Hepatic stellate cell (primary cell): ENCODE measurements around the gene VOPP1.

Experiments used
- DNase-seq: peaks from one replicate; pipeline ENCODE4 v3.0.0; 2011; ENCODE audit warnings: low spot score

The VOPP1 gene

DNA sequence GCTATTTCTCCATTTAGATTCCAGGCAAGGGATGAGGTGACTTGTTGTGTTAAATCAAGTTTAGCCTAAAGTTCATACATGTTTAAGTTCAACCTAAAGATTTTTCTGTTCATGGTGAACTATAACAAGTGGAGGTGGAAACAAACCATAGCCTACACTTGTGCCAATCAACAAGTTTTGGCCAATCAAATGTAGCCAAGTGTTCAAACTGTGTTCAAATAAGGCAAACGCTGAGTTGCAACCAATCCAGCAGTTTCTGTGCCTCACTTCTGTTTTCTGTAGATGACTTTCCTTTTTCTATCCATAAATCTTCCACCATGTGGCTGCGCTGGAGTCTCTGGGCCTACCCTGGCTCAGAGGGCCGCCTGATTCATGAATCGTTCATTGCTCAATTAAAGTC lies 4.5 kb upstream of the VOPP1 start:
- no peak for DNase-seq

DNA sequence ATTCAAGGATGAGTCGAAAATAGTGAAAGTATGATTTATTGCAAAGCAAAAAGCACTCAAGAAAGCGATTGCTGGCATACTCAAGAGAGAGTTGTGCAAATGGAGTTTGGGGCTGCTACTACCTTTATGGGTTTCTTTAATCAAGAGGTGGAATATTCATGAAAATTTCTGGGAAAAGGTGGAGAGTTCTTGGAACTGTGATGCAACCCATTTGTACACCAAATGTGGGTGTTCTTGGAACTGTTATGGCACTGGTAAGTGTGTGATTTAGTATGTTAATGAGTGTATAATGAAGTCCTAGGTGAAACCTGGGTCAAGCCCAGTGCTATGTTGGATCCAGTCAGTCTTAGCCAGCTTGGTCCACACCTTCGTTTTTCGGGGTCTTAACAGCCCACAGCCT lies 3.4 kb upstream of the VOPP1 start:
- no peak for DNase-seq

DNA sequence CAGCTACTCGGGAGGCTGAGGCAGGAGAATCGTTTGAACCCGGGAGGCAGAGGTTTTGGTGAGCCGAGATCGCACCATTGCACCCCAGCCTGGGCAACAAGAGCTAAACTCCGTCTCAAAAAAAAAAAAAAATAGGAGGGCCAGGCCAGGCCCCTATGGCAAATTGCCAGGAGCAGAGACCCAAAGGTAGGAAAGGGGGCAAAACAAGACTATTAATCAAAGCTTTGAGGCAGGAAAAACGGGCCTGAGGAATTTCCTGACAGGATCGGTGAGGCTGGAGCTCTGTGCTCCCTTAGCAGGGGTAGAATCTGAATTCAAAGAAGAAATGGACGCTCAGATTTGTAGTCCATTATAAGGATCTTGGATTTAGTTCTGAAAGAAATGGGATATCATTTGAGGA lies 2.8 kb upstream of the VOPP1 start:
- DNase-seq: no peak

DNA sequence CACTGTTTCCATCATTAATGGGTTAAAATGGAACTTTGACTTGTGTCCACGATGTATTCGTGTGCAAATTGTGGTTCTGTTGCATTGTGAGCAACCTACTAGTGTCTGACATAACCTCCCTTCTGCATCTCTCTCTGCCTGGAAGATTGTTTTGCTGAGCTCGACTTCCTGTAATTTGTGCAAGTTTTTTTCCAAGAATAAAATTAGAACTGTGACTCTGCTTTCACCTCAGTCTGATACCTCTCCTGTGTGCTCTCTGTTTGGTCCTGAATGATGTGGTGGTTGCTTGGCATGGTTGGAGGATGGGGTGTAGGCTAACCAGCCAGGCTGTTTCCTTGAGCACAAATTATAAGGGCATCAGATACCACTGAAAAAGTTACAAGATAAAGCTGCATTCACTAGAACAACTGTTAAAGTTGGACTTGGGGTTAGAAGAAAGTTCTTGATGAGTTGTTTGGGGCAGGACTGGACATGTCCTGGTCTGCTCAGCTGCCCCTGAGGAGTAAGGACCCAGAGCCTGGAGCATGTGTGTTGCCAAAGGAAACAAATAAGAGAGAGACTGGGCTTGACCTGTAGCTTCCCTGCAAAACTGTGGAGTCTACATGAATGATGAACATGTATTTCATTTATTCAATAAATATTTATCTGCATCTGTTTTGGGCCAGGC lies 1.9 kb upstream of the VOPP1 start:
- DNase-seq: peak; percentile 29

DNA sequence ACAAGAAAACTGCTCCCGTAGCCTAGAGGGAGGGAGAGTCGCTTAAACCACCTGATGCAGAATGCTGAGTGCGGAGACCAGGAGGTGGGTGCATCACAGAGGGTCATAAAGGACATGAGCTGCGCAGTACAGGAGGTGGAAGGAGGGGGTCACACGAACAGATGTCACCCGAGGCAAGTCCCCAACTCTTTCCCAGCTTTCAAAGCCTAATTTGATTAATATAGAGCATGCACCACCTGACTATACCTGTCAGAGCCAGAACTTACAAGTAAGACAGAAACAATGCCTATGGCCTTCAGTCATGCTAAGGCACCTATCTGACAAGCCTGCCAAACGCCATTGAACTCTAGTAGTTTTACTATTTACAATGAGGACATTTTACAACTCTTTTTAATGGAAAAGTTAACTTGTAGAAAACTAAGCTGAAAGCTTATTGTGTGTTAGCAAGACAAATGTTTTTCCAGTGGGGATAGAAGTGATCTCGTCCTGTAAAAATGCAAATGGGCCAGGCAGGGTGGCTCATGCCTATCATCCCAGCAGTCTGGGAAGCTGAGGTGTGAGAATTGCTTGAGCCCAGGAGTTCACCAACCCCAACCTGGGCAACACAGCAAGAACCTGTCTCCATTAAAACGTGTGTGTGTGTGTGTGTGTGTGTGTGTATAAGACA lies 1.1 kb upstream of the VOPP1 start:
- DNase-seq: no peak

DNA sequence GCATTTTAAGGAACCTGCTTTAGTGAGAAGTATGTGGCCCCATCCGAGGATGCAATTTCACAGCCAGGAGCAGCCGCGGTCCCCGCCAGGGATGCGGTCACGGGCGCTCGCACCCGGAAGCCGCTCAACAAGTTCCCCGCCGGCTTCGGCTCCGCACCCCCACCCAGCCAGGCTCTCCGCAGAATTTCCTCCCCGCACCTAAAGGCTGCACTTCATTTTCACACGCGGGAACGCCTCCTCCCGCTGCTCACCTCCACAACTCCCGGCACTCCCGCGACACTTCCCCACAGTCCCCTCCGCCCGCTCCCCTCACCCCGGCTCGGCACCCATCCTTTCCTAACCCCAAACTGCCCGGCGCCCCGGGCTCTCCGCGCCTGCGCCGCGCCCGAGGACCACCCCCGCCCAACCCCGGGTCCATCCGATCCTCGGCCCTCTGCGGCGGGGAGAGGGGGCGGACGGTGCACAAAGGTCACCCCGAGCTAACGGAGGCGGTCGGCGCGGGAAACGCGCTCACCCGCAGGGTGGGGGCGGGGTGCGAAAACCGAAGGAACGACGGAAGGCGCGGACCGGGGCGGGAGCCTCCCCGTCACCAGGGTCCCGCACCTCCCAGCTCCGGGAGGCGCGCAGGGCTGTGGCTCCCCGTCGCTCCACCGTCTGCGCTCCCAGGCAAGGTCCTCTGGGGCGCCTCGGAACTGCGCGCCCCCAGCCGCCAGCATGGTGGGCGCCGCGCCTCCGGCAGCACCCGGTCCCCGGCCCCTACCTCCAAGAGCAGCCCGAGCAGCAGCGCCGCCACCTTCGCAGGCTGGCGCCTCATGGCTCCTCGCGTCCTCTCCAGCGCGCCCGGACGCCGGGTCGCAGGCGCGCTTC lies 558 bp downstream of the VOPP1 start:
- DNase-seq: peak; percentile 55

DNA sequence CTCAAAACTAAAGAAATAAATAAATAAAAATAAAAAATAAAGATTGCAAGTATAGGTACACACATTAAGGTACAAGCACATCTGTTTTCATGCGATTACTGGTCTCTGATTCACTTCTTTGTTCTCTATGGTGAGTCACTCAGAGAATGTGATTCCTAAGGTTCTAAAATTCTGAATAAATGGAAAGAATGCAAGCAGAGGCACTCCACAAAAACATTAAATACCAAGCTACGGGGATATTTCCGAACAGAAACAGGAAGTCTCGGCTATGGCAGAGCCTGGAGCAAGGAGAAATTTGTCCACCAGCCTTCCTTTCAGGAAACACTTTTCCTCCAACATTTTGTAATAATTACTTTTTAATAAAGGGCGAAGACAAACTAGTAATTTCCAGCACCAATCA lies 1.4 kb downstream of the VOPP1 start:
- peak; percentile 68 for DNase-seq

DNA sequence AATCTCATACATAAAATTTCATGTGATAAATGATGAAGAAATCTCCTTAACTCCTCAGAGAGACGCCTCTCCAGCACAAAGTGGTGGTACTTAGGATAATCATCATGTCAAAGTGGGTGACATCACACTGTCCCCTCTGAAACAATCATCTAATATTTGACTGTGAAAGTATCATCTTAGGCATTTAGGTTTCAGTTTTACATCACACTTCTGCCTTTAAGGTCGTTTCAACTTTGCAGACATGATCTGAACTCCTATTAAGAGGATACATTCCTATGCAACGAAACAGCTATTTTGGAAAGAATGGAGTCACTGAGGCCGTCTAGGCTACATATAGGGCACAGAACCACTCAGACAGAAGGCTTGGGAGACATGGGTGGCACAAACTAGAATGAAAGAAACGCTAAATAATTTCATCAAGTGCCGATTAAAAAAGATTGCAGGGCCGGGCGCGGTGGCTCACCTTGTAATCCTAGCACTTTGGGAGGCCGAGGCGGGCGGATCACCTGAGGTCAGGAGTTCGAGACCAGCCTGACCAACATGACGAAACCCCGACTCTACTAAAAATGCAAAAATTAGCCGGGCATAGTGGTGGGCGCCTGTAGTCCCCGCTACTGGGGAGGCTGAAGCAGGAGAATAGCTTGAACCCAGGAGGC lies 2.0 kb downstream of the VOPP1 start:
- DNase-seq: no peak

DNA sequence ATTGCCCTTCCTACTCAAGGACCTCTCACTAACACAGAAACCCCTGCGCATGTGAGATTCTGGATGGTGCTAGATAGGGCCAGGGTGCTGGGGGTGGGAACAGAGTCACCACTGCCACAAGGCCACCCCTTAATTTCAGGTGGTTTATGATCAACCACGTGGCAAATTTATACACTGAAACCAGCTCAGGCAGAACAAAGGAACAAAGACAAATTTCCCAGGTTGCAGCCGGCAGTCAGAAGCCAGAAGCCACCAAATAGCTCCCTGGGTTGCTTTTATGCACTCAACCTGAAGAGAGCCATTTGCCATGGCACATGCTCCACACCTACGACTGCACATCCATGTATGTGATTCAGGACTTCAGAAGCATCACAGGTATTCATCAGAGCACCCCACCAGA lies 2.5 kb downstream of the VOPP1 start:
- no peak for DNase-seq

DNA sequence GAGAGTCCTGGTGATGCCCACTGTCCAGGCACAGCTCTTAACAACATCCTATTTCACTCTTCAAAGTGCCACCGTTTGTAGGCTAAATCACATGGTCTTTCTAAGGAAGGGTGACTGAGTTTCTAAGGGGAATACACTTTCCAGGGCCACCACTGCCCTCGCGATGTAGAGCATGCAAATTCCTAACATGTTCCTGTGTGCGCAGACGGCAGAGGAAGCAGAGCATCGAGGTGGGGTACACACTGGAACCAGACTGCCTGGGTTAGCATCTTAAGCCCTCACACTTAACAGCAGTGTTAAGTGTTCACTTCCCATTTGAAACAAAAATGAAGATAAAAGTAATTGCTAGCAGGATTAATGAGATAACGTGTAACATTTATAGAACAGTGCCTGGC lies 3.0 kb downstream of the VOPP1 start:
- DNase-seq: no peak

DNA sequence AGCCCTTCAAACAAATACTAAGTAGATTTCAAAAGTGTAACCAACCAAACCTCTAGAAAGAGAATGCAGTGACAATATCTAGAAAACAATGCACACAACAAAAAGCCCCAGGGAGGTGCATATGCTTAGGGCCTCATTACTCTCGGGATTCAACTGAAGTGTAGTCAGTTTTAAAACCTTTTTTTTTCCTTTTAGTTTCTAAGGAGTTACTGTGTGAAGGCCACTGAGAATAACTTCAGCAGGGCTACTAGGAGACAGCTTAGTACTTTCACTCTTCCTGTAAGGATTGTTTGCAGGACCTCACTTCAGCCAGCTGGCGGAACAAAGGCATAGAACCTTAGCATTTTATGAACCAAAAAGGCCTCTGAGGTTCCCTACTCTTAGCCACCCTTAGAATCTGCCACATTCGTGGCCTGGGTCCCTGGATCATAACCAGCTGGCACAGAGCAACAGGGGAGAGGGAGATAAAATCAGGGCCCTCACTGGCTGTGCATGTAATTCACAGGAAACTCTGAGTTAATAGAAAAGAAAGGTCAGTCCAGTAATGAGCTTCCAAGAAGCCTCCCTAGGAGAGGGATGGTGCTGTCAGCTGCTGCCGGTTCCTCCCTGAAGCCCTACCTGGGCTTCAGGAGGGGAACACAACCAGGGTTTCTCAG lies 3.6 kb downstream of the VOPP1 start:
- no peak for DNase-seq

DNA sequence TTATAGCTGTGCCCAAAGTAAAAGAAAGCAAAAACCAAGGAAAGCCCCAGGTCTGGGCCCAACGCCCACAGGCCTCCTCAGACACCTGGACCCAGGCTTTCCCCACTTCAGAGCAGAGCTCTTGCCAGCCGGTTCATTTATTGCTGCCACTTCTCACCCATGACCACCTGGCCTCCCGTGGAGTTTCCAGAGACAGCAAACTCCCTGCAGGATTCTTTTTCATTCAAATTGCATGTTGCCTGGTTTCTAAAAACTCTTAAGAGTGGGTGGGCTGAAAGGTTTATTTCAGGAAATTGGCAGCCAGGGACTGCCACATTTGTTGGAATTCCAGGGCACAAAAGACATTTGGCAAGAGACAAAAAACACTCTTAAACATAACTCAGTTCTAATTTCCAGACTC lies 4.7 kb downstream of the VOPP1 start:
- DNase-seq: no peak

DNA sequence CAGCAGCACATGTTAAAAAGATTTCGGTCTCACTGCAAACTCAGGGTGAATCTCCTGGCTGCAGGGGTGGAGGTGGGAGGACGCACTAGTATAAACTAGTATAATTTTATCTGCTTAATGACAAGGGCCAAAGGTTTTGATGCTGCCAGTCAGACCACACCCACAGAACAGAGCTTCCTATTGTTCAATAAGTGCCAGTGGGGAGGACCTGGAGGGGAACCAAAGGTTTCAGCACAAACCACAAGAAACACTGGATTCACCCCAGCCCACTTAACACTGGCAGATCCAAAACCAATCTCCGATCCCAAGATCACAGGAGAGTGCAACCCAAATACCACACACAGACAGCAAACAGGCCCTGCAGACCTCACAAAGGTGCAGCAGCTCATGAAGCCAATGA lies 6.6 kb downstream of the VOPP1 start:
- no peak for DNase-seq

DNA sequence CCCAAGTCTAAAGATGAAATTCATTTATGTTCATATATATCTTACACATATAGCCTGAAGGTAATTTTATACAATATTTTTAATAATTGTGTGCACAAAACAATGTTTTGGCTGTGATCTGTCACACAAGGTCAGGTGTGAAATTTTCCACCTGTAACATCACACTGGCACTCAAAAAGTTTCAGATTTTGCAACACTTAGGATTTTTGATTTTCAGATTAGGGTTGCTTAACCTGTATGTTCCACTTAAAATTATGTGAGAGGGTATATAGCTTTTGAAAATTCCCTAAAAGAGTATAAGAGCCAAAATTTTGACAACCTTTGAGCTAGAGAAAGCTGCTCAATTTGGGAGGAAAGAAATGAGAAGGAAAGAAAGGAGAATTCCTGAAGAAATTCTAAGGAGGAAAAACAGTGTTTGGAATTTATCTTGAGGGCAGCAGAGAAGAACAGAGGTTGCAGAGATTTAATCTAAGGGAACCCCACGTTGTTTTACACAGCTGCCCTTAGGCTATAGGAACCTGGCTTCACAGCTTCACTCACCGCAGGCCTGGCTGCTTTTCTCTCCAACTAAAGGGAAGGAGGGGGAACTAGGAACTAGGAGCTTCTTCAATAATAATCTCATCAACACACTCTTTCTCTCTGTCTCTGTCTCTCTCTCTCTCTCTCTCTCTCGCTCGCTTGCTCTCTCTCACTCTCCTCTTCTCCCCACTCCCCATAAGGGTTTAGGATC lies 8.5 kb downstream of the VOPP1 start:
- DNase-seq: no peak

DNA sequence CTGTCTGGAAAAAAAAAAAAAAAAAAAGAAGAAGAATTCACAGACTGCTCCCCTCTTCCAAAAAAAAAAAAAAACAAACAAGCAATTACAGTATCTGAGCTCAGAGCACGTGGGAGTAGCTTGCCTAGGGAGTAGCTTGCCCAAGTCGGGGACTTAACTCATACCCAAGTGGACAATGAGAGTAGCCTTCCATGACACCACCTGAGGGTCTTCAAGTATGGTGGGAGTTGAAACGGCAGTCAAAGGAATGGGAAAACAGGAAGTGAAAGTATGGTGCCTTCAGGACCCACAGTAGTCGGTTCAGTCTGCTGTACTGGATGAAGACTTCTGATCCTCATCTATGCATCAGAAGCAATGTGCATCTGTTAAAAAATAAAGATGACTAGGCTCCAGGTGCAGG lies 10.6 kb downstream of the VOPP1 start:
- DNase-seq: no peak

DNA sequence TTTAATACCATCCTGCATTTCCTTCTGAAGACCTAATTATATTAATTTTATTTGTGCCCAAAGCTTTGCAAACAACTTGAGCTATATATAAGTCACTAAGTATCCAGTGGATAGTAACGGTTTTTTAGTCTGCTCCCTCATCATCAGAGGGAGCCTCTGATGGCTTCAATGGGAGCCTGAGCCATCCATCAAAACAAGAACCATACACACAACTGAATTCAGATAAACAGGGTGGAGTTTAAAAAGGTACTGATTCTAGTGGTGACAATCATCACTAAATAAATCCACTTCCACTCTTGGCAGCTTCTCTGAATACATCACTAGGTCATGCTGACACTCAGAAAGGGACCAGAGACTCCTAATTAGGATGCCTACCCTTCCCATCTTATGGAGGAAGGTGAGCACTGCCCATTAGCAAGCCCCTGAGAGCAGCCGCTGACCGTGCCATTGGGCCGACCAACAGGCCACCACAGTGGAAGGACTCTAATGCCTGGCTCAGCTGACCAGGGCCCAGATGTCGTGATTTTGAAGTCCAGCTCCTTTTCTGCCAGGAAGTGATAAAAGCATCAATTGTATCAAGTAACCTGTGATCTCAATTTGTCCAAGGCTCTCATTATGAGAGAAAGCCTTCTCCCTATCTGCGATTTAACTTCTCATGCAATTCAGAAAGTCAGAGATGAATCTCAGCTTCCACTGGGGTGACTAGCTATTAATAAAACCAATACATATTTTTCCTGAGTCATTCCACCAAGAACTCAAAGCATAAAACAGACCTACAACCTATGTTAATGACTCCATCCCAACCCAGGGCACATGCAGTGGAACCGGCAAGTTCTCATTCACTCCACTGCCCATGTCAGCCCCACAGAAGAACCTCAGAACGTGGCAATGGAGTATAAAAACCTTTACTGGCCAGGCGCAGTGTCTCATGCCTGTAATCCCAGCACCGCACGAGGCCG lies 13.1 kb downstream of the VOPP1 start:
- peak; percentile 12 for DNase-seq

DNA sequence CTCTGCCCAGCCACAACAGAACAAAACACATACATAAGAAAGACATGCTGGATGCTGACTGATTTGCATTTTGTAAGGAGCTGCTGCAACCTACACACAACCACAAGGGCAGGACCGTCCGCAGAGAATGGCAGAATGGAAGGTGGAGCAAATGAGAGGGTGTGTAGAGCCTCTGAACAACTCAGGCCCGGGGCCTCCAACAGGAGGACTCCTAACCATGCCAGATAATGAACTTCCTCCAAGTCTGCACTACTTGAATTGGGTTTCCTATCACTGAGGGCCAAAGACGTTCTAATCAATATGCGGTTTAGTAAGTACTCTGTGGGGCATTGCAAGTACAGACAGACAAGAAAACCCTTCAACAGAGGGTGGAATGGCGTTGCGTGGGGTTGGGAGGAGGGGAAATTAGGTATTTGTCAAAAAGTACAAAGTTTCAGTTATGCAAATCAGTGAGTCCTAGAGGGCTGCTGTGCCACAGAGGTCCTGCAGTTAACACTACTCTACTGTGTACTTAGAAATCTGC lies 14.6 kb downstream of the VOPP1 start:
- DNase-seq: no peak

DNA sequence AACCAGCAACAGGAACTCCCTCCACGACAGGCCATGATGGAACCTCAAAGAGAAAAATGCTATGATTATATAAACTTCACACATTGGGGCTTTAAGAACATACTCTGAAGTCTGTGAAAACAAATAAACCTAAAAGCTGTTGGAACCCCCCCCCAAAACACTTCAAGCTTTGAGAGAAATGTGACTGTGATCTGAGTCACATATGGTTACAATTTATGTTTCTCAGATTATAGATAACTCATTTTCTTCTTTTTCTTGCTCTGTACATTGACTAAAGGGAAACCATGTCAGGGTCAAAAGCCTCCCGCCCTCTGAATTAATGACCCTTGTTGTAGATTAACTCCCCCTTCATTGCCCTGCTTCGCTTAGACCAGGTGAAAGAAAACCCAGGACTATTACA lies 15.8 kb downstream of the VOPP1 start:
- DNase-seq: no peak

DNA sequence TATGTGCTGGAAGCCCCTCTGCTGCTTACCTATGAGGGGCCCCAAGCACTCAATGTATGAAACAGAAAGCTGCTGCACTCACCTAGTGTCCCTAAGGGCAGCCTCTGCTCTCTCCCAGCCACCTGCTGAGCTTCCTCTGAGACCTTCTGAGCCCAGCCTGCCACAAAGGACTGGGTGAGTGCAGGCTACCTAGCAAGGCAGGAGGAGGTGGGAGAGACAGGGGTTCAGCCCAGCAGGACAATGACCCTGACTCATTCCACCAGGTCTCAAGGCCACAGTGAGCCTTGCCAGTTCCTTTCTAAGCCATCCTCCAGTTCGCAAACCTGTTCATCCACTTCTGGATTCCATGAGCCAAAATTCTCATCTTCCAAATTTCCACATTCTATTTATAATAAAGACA lies 16.3 kb downstream of the VOPP1 start:
- DNase-seq: no peak

DNA sequence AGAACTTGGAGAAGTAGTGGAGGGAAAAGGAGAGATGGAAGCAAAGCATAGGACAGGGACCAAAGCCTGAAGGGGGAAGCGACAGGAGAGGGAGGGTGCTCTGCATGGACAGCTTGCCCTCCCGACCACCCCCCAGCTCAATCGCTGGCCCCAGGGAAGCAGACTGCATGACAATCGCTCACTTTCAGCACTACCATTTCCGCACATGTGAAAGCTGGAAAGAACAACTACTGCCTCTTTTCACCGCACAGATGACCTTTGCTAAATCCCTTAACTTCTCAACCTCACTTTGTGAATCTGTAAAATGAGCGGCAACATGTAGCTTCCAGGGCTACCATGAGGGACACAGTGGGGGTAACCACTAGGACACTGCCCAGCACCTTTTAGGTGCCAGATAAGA lies 17.1 kb downstream of the VOPP1 start:
- no peak for DNase-seq
